CD4-positive, alpha-beta T cell (primary cell): ENCODE measurements around the gene INVS. TPM values are rescaled to one million over a fixed set of nuclear protein-coding genes. Genes with fewer than 3 reads are reported as not detected.

ENCODE experiments used
- ATAC-seq: fragments of 200-7000 bp; cut with Tn5 transposase; one replicate; pipeline ENCODE4 v1.10.0; 2022; ENCODE audit warnings: mild to moderate bottlenecking; ENCODE audit not compliant: poor library complexity
- CTCF ChIA-PET: fragments of 350-600 bp; sonication (Branson Sonifier 250); formaldehyde crosslinking; loops from one replicate; lab custom pipeline; 2021; ENCODE audit warnings: antibody characterized with exemption, inconsistent platforms; lab: Charles Lee
- POLR2A ChIA-PET: fragments of 350-600 bp; sonication (Branson Sonifier 250); formaldehyde crosslinking; loops from one replicate; lab custom pipeline; 2021; ENCODE audit warnings: antibody characterized with exemption, inconsistent platforms; lab: Charles Lee
- DNase-seq, 14 experiments: peaks; one replicate each; pipeline ENCODE4 v3.0.0-alpha.2; 2013 to 2020; ENCODE audit warnings: mixed read lengths in 2 of 14
- H3K27ac ChIP-seq, 2 donors: one replicate each; pipeline versions ENCODE4 v1.5.1 to v1.7.0; 2013; ENCODE audit warnings: low read length in 2 of 2, low read depth in 1 of 2, mild to moderate bottlenecking in 1 of 2
- H3K27me3 ChIP-seq, 2 experiments: 1 replicate in 1 of 2; 2 replicates in 1 of 2; pipeline versions ENCODE4 v1.6.1 to v1.7.0; 2013; ENCODE audit warnings: low read length in 2 of 2, control low read depth in 1 of 2, mild to moderate bottlenecking in 1 of 2, moderate library complexity in 1 of 2; ENCODE audit not compliant: insufficient read depth in 2 of 2, control insufficient read depth in 1 of 2
- H3K36me3 ChIP-seq: one replicate; pipeline ENCODE4 v1.6.1; 2013; ENCODE audit warnings: low read length, control low read depth; ENCODE audit not compliant: insufficient read depth
- H3K4me1 ChIP-seq: one replicate; pipeline ENCODE4 v1.6.1; 2013; ENCODE audit warnings: low read length, control low read depth; ENCODE audit not compliant: insufficient read depth
- H3K4me3 ChIP-seq: one replicate; pipeline ENCODE4 v1.5.1; 2013; ENCODE audit warnings: mild to moderate bottlenecking, low read length, moderate library complexity
- H3K9me3 ChIP-seq, 2 experiments: 1 replicate in 1 of 2; 2 replicates in 1 of 2; pipeline versions ENCODE4 v1.6.1 to v1.7.0; 2013; ENCODE audit warnings: low read length in 2 of 2, mild to moderate bottlenecking in 2 of 2, control low read depth in 1 of 2, moderate library complexity in 1 of 2; ENCODE audit not compliant: control insufficient read depth in 1 of 2, insufficient read depth in 1 of 2
- H3K27ac Mint-ChIP-seq: one replicate; pipeline ENCODE4 v1.8.0; 2020; ENCODE audit warnings: mixed read lengths
- H3K27me3 Mint-ChIP-seq: one replicate; pipeline ENCODE4 v1.8.0; 2021; ENCODE audit warnings: mixed read lengths
- H3K36me3 Mint-ChIP-seq: one replicate; pipeline ENCODE4 v1.8.0; 2021; ENCODE audit warnings: low read depth, mixed read lengths
- H3K4me1 Mint-ChIP-seq: one replicate; pipeline ENCODE4 v1.8.0; 2021; ENCODE audit warnings: low read depth, mixed read lengths
- H3K4me3 Mint-ChIP-seq: one replicate; pipeline ENCODE4 v1.8.0; 2020; ENCODE audit warnings: mild to moderate bottlenecking, mixed read lengths
- H3K9me3 Mint-ChIP-seq: one replicate; pipeline ENCODE4 v1.8.0; 2020; ENCODE audit warnings: mixed read lengths
- CTCF ChIP-seq: fragments of 200-600 bp; IDR thresholded peaks from one replicate; pipeline ENCODE4 v1.8.0; 2022; ENCODE audit warnings: antibody characterized with exemption, mild to moderate bottlenecking
- intact Hi-C, 2 experiments: fragments of 100-400 bp; cut with DNase I in 1 of 2; cut with micrococcal nuclease in 1 of 2; formaldehyde crosslinking; loops; one replicate each; pipeline versions ENCODE4 v1.15.1 to v1.9.0; 2023 to 2025; cut with DNase I, micrococcal nuclease
- total RNA-seq, 174 experiments: library from RNA in 2 of 174; stranded (reverse) in 2 of 174; gene quantifications; one replicate each; pipeline ENCODE4 v1.2.3 and lab custom pipeline; 2021 to 2026

INVS gene
- total RNA-seq, 2 experiments from 2014 or later, result 13.6 to 14.3 TPM

- Mint-ChIP-seq H3K4me3 (no peak overlapping the region), H3K9me3 (no peaks in the 10 kb centered on the region), H3K27ac (no peak overlapping the region), H3K4me1 (peaks cover 58% of the 10 kb centered on the region), H3K27me3 (no peaks in the 10 kb centered on the region), H3K36me3 (peaks cover 72% of the 10 kb centered on the region)
- Histone ChIP-seq H3K4me1 (no peaks in the 10 kb centered on the region), H3K27ac (no peak overlapping the region), H3K4me3 (no peak overlapping the region), H3K9me3 (no peaks in the 10 kb centered on the region), H3K36me3 (peaks cover 24% of the 10 kb centered on the region), H3K27me3 (no peaks in the 10 kb centered on the region)
- DNase-seq (no peak), ATAC-seq (no peak)
- ChIA-PET CTCF (no interaction called here), POLR2A (interaction anchor here (2.5 kb wide), 1 partner anchor 11 kb away, joined by 12 read pairs; the partner anchor contains the start of gene TEX10)
- no peak for TF ChIP-seq CTCF
- intact Hi-C loops, result no loop called here
Measured at GRCh38 chr9:100341889-100342288, 242.8 kb downstream of the INVS start.

DNA sequence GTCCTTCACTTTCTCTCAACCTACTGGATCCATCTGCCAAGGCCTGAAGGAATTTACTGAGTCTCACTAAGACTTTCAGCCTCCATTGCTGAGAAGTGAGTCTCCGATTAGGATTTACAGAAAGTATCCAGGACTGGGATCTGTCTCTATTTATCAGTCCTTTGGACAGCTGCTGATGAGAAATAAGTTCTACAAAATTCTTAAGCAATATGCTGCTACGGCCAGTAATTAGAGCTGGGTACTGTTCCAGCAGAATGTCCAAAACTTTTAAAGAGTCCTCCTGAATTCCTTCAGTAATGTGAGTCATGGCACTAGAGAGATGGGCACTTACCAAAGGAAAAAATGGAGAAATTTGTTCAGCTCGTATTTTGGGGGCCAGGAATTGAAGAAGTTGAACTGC lies 247.8 kb downstream of the INVS start:
- Mint-ChIP-seq H3K4me3 (no peak overlapping the region), H3K27me3 (no peaks in the 10 kb centered on the region), H3K27ac (no peak overlapping the region), H3K9me3 (no peaks in the 10 kb centered on the region), H3K36me3 (peaks cover 49% of the 10 kb centered on the region), H3K4me1 (peaks cover 76% of the 10 kb centered on the region)
- Histone ChIP-seq H3K4me3 (no peak overlapping the region), H3K4me1 (peaks cover 9% of the 10 kb centered on the region), H3K36me3 (peaks cover 22% of the 10 kb centered on the region), H3K9me3 (no peaks in the 10 kb centered on the region), H3K27me3 (no peaks in the 10 kb centered on the region), H3K27ac (no peak overlapping the region)
- no peak for DNase-seq
- intact Hi-C loops, result loop anchor here in 1 of 2 experiments (5.0 kb wide), 1 partner anchor 440 kb away; the partner anchor contains the start of gene STX17
- ATAC-seq, result no peak
- POLR2A ChIA-PET, result no interaction called here
- TF ChIP-seq CTCF, result no peak
- CTCF ChIA-PET, result interaction anchor here (1.2 to 1.3 kb wide), 2 partner anchors 9 to 11 kb away, joined by 3 to 4 read pairs; no protein-coding TSS in a partner anchor

DNA sequence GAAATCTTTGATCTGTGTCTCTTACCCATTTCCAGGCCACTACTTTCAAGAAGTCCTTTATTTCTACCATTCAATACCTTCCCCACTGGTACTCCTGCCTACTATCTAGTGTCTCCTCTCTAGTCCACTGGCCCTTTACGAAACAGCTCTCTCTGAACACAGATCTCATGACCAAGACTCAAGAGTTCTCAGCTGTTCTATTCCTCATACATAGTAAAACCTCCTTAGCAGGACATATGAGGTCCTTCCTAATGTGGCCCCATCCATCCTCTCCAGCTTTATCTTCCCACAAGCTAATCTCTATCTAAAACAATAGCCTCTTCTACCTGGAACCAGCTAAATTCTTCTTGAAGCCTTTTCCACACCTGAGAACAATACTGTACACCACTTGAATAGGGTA lies 251.1 kb downstream of the INVS start:
- Histone ChIP-seq H3K9me3 (no peaks in the 10 kb centered on the region), H3K4me3 (no peak overlapping the region), H3K27ac (no peak overlapping the region), H3K27me3 (no peaks in the 10 kb centered on the region), H3K36me3 (peaks cover 16% of the 10 kb centered on the region), H3K4me1 (peaks cover 21% of the 10 kb centered on the region)
- Mint-ChIP-seq H3K36me3 (peaks cover 35% of the 10 kb centered on the region), H3K4me1 (peaks cover 74% of the 10 kb centered on the region), H3K27me3 (no peaks in the 10 kb centered on the region), H3K9me3 (peaks cover 2% of the 10 kb centered on the region), H3K4me3 (peak overlapping the region; percentile 87), H3K27ac (no peak overlapping the region)
- intact Hi-C loops, result loop anchor here (5.0 to 10.0 kb wide), 5 partner anchors 77 to 1128 kb away; partner anchors contain the start of genes MSANTD3 (in 2 of the 2), ALG2 (in 1 of the 2), MRPL50 (in 1 of the 2) and NR4A3 (in 1 of the 2)
- ChIA-PET CTCF (interaction anchor here (1.0 kb wide), 1 partner anchor 26 kb away, joined by 4 read pairs; no protein-coding TSS in a partner anchor), POLR2A (interaction anchor here (0.5 to 1.4 kb wide), 3 partner anchors 13 to 531 kb away, joined by 3 to 5 read pairs (median 4); no protein-coding TSS in a partner anchor)
- TF ChIP-seq CTCF, result no peak
- DNase-seq, result no peak
- ATAC-seq, result no peak

Other genes with a start within 250 kb of the INVS start
- gene STX17, start 192.6 kb upstream of the INVS start, total RNA-seq, result 10 to 100 TPM; 29.3 to 31.3 TPM
- gene ERP44, start 243 bp upstream of the INVS start, total RNA-seq, result 1 to 10 TPM; 6.8 to 7.1 TPM